GM21360 (cell line): Measurements from ENCODE around the gene ZNF677.
"Not testable (repeated sequence)": the region's sequence is repeated elsewhere in the genome, so short reads cannot be mapped to it uniquely, and the experiment has no call there.

Experiments used
- ATAC-seq: cut with Tn5 transposase; IDR thresholded peaks from one replicate; pipeline ENCODE4 v1.9.1; 2021; ENCODE audit warnings: mild to moderate bottlenecking, moderate library complexity; ENCODE audit not compliant: unreplicated experiment

ZNF677 gene

GRCh38 chr19:53195265-53195903 is 59.3 kb downstream of the ZNF677 start:
- ATAC-seq: no peak

- ATAC-seq: no peak
Measured at GRCh38 chr19:53193535-53194222, 61.0 kb downstream of the ZNF677 start.

- ATAC-seq: no peak
Measured at GRCh38 chr19:53192771-53193534, 61.7 kb downstream of the ZNF677 start, which contains the start of gene ZNF665. TSS of gene ZNF665 (minus strand) at chr19:53193358. CDS start at chr19:53182898, 10,460 bp downstream.

- no peak for ATAC-seq
Measured at GRCh38 chr19:53190253-53190652, 64.4 kb downstream of the ZNF677 start.

- ATAC-seq: not testable (repeated sequence)
Measured at GRCh38 chr19:53189691-53190198, 64.9 kb downstream of the ZNF677 start.
